Erythroblast (primary cell): ENCODE data around the gene CPOX.

Experiments
- GATA1 ChIP-seq: IDR thresholded peaks from 2 replicates; pipeline ENCODE4 v1.6.1; 2011; ENCODE audit warnings: low read depth, mild to moderate bottlenecking, control low read depth, low read length, moderate library complexity
- POLR2A ChIP-seq: IDR thresholded peaks from 2 replicates; pipeline ENCODE4 v1.6.1; 2011; ENCODE audit warnings: mild to moderate bottlenecking, low read length

GRCh38 chr3:98542623-98543022, 50.8 kb downstream of the CPOX start:
- TF ChIP-seq POLR2A (no peak), GATA1 (no peak)
